GM19099 (cell line): ENCODE measurements around the gene CLCN3.

Experiments used
- POLR2A ChIP-seq: IDR thresholded peaks from 3 replicates; pipeline ENCODE4 v1.6.1; 2011; ENCODE audit warnings: low read depth; ENCODE audit not compliant: insufficient read length; ENCODE audit errors: extremely low read depth

The CLCN3 gene

DNA sequence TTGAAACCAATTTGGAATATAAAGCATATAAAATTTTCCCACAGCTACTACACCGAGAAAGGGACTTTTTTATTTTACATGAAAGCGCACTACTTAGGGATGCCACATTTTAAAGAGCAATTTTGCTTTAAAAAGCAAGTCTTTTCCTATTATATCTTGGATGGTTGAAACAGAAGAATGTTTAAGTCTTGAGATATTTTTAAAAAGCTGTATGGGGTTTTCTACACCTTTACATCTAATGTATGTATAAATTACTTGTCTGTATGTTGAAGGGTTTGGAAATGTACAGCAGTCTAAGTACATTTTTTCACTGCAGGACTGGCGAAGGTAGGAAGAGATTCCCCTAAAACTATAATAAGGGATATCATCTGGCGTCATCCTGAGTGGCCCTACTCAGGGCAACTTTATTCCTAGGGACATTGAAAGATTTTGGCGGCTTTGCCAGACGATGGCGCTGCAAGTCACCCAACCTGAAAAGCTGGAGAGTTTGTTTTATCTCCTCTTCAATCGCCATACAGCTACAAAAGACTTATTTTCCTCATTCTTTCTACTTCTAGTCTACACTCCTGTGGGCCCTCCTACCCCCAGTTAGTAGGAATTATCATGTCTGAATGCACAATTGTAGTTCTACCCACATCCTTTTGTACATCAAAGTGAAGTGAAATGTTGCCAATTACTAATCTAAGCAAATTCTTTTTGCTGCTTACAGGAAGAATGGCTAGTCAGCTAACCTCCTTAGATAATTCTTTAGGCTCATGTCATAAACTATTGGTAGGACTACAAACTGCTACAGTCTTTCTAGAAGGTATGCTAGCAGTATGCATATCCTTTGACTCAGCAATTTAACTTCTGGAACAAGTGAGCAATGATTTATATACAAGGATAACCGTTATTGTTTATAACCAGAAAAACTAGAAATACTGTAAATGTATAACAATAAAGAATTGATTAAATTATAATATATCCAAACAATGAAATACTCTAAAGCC is 7.2 kb upstream of the CLCN3 start:
- no peak for TF ChIP-seq POLR2A

DNA sequence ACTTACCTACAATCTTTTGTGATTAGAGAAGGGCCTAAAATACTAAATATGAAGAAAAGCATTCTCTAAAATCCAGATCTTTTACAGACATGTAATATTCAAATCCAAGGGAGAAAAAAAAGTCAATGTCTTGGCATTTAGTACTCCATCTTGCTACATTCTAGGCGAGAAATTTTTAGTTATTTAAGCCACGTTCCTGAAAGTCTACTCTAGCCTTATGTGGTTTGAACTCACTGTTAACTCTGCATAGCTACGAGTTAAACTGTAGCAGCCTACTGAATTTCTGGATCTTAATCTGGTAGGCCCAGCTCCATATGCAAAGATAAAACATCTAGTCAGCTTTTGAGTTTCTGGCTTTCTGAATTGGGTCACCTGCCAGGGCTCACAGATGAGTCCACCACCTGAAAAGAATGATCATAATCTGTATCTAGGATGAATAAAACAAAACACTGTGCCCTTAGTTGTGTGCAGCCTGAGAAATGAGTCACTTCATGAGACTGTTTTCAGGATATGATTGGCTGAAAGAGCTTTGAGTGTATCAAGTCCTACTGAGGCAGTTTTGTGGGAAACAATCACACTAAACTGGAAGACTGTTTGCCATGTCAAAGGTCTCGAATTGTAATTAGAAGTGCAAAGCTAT is 4.8 kb upstream of the CLCN3 start:
- no peak for TF ChIP-seq POLR2A

DNA sequence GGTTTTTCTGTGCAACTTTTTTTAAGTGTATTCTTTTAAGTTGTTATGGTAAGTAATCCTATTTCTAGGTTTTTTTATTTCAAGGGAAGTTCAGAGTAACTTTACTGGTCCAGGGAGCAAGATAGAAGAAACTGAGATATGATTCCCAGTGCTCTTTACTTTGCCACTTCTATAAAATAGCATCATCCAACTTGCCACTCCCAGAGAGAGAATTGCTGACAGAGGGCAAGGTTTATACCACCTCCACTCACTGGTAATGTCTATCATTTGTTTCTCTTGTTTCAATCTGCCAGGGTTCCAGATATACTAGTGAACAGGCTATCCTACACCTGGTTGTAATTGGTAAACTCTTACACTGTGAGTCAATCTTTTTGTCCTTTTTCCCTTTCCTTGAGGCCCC is 3.5 kb upstream of the CLCN3 start:
- no peak for TF ChIP-seq POLR2A

DNA sequence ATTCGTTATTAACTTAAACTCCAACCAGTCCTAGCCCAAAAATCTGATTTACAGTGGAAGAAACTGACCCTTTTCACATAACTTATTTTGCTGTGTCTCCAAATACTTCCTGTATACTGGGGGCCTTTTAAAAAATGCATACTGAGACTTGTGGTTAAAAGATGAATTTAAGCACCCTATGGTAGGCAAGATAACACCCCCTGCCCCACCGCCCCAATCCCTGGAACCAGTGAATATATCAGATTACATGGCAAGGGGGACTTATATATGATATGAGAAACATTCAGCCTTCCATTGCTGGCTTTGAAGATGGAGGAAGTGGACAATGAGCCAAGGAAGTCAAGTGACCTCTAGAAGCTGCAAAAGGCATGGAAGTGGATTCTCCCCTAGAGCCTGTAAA is 3.1 kb upstream of the CLCN3 start:
- TF ChIP-seq POLR2A = no peak

DNA sequence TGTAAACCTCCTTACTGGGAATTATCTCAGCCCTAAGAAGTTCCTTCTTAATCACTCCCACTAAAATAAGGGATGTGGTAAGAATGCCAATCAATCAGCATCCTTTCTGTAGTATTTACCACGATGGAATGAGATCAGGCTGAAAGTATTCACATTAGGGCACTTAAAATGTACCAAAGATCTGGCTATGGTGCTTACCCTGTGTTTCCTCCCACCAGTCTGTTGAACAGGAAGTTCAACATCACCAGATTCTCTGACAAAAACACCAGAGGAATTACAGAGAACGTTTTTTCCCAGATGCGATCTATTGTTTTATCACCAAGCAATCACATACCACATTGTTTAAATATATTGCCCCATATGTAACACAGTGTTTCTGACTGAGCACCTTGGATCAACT is 2.1 kb upstream of the CLCN3 start:
- TF ChIP-seq POLR2A = no peak

DNA sequence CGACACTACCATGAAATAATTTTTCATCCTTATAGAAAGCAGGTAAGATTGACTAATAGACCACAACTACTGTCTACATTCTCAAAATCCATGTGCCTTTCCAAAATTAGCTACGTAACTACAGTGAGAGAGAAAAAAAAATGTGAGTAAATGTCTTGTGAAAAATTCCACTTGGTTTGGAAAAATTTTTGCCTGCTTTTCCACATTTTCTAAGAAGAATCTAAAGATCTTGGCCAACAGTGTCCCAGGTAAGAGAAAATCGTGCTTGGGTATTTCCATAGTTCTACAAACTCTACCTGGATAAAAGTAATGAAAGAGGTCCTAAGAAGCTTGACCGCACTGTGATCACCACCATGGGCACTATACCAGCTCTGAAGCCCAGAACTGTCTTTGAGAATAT is 1.4 kb upstream of the CLCN3 start:
- TF ChIP-seq POLR2A = no peak

DNA sequence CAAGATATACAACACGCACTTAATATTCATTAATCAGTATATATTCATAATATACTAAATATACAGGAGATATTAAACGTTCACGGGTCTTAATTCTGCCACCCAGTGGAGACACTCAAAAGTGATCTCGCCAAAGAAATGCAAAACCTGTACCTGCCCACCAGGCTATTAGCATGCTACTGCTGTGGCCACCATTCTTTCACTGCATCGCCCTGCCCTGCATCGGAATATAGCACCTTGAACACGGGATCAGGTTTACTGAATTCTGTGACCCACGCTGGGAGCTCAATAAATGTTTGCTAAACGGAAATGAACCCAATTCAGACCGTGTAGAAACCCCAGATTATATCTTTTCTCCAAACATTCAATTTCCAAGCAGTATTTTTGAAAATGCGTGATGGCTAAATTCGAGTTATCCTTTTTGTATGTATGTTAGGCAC is 840 bp upstream of the CLCN3 start:
- peak; percentile 12 for TF ChIP-seq POLR2A

DNA sequence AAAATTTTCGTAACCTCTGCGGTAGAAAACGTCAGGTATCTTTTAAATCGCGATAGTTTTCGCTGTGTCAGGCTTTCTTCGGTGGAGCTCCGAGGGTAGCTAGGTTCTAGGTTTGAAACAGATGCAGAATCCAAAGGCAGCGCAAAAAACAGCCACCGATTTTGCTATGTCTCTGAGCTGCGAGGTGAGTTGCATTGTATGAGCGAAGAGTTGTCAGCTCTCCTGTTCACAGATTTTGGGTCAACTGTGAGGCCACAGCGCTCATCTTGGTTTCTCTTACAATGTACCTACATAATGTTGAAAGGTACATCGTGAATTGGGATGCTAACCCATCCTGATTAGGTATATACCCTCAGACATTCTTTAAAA is 486 bp downstream of the CLCN3 start:
- TF ChIP-seq POLR2A = no peak

DNA sequence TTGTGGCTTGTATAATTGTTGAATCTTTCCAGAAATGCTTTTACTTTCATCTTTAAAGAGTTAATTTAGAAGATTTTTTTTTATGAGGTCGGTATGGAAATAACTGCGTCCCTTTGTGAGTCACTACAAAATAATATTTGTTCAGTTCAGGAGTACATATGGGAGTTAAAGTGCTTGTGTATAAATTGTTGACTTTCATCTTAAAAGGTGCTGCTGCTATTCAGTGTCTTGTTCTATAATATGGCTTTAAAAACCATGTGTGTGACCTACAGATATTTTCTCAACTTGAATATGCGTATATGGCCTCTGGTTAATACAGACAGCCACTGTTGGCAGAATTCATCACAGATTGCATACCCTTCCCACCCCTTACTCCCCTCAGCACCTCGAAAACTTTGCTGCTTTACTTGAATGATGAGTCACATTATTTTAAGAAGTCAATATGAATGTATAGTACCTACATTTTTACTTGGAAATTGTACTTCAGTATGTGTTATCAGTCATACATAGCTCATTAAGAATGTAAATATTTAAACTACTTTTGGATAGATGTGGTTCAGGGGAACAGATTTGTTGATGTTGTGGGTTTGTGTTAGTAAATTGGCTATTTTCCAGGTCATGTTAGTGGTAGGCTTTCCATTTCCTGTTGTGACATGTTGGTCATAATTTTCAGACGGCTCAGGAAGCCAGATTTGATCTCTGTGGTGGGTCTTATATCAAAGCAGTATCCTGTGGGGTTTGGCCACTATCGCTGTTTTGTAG is 1.5 kb downstream of the CLCN3 start:
- no peak for TF ChIP-seq POLR2A

DNA sequence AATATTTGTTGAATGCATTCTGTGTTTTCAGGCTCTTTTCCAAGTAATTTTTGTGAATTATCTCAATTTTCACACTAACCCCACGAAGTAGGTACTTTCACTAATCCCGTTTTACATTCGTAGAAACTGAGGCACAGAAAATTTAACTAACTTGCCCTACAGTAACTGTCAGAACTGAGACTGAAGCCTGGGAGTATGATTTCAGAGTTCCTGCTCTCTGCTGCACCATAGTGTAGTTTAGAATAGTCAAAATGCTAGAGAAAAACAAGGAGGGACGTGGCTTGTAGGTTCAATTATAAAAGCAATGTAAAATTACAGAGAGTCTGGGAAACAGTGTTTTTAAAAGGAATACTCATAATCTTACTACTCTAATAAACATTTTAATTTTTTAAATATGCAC is 2.2 kb downstream of the CLCN3 start:
- TF ChIP-seq POLR2A = no peak

DNA sequence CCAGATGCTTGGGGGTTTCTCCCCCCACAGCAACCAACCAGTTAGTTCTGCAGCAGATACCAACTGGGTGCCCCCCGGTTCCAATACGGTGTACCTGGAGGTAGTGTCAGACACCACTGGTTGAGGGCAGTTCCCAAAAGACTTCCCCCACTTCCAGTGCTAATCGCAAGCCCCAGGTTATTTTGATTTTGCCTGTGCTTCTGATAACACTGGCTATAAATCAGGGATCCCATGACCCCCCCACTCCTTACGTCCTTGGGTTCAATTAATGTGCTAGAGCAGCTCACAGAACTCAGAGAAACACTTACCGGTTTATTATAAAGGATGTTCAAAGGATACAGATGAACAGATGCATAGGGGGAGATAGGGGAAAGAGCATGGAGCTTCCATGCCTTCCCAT is 5.5 kb downstream of the CLCN3 start:
- TF ChIP-seq POLR2A = no peak

DNA sequence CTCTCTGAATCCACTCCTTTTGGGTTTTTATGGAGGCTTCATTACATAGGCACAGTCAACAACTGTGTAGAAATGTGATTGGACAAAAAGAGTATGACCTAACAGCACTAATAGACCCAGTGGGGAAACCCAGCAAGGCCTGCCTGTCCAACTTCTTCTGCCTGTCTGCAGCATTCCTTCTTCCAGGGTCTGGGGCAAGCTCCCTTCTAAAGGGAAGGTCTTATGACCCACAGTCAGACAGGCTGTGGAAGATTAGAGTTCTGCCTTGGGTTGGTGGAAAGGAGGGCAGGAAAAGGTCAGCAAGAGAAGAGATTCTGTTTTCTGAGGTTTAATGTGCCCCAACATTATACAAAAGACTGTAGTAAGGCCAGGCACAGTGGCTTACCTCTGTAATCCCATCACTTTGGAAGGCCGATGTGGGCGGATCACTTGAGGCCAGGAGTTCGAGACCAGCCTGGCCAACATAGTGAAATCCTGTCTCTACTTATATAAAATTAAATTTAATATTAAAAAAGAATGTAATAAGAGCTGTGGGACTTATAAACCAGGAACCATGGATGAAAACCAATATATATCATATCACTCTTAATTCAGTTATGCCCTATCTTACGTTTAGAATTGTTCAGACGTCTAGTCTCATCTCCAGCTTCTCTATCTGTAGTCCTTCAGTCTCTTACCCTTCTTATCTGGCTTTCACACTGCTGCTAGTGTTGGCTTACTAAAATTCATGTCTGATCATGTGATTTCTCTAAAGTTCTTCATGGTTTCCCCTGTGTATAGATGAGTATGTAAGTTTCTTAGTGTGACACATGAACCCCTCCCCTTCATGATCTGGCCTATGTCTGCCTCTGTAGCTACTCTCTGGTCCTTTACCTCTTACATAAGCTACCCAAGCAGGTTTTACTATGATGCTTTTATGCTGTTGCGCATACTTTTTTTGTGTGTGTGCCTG is 6.2 kb downstream of the CLCN3 start:
- no peak for TF ChIP-seq POLR2A

DNA sequence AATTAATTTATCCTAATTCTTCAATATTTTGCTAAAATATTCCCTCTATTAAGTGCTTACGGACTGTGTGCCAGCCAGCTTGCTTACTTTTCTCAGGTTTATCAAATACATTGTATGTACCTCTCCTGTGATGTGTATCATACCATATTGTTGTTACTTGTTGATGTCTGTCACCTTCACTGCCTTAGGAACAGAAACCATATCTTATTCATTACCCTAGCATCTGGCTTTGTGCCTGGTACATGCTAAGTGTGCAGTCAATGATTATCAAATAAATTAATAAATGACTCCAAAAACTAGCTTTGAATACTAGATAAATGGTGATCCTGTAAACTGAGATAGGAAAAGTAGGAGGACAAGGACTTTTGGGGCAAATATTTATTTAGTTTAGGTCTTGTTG is 6.9 kb downstream of the CLCN3 start:
- no peak for TF ChIP-seq POLR2A

DNA sequence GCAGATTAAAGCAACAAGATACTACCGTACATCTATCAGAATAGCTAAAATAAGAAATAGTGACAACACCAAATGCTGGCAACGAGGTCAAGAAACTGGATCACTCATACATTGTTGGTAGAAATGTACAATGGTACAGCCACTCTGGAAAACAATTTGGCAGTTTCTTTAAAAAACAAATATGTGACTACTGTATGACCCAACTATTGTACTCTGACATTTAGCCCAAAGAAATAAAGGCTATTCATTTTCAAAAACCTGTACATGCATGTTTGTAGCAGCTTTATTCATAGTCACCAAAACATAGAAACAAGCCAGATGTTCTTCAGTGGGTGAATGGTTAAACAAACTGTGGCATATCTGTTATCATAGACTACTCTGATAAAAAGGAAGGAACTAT is 8.2 kb downstream of the CLCN3 start:
- TF ChIP-seq POLR2A = no peak

DNA sequence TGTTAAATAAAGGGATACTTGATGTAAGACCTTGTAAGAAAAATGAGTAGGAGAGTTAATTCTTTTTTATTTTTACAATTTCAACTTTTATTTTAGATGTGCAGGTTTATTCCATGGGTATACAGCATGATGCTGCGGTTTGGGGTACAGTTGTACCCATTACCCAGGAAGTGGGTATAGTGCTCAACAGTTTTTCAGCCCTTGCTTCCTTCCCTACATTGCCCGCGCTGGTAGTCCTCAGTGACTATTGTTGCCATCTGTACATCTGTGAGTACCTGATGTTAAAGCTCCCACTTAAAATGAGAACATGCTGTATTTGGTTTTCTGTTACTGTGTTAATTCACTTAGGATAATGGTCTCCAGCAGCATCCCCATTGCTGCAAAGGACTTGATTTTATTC is 9.7 kb downstream of the CLCN3 start:
- no peak for TF ChIP-seq POLR2A

DNA sequence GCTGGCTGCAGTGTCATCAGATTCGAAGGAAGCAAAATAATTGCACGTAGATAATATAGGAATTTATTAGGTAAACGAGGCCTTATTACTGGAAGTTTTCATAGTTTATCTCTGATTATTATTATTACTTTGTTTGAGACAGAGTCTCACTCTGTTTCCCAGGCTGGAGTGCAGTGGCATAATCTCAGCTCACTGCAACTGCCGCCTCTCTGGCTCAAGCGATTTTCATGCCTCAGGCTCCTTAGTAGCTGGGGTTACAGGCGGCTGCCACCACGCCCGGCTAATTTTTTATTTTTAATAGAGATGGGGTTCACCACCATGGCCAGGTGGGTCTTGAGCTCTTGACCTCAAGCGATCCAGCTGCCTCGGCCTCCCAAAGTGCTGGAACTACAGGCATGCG is 12.5 kb downstream of the CLCN3 start:
- TF ChIP-seq POLR2A = no peak
